Endodermal cell (in vitro differentiated cells): ENCODE results near the gene LRMDA. TPM values are rescaled to one million over a fixed set of nuclear protein-coding genes. Genes with fewer than 3 reads are reported as not detected.

Experiments
- DNase-seq: peaks from one replicate; pipeline ENCODE4 v3.0.0-alpha.2; 2017
- H3K27ac ChIP-seq: 2 replicates; pipeline ENCODE4 v1.5.1; 2013; ENCODE audit warnings: mild to moderate bottlenecking, low read depth, low read length, moderate library complexity
- H3K27me3 ChIP-seq: 2 replicates; pipeline ENCODE4 v1.6.1; 2013; ENCODE audit warnings: mild to moderate bottlenecking, low read length, moderate library complexity; ENCODE audit not compliant: insufficient read depth, control insufficient read depth, poor library complexity, severe bottlenecking
- H3K36me3 ChIP-seq: 2 replicates; pipeline ENCODE4 v1.7.0; 2013; ENCODE audit warnings: mild to moderate bottlenecking, low read length, moderate library complexity; ENCODE audit not compliant: control insufficient read depth, insufficient read depth
- H3K4me1 ChIP-seq: one replicate; pipeline ENCODE4 v1.7.0; 2013; ENCODE audit warnings: low read length; ENCODE audit not compliant: control insufficient read depth, insufficient read depth
- H3K4me3 ChIP-seq: 2 replicates; pipeline ENCODE4 v1.5.1; 2013; ENCODE audit warnings: mild to moderate bottlenecking, low read length, moderate library complexity
- H3K9ac ChIP-seq: 2 replicates; pipeline ENCODE4 v1.6.1; 2013; ENCODE audit warnings: mild to moderate bottlenecking, low read length, moderate library complexity; ENCODE audit not compliant: poor library complexity, severe bottlenecking; ENCODE audit errors: extremely low read depth
- H3K9me3 ChIP-seq: 2 replicates; pipeline ENCODE4 v1.6.1; 2013; ENCODE audit warnings: mild to moderate bottlenecking, low read length, moderate library complexity; ENCODE audit not compliant: control insufficient read depth
- H3K27ac Mint-ChIP-seq: 2 replicates; pipeline ENCODE4 v1.8.0; 2020; ENCODE audit warnings: mixed read lengths
- H3K27me3 Mint-ChIP-seq: 2 replicates; pipeline ENCODE4 v1.8.0; 2021; ENCODE audit warnings: mild to moderate bottlenecking, mixed read lengths; ENCODE audit not compliant: insufficient read depth
- H3K36me3 Mint-ChIP-seq: 2 replicates; pipeline ENCODE4 v1.8.0; 2020; ENCODE audit warnings: low read depth, mixed read lengths
- H3K4me1 Mint-ChIP-seq: 2 replicates; pipeline ENCODE4 v1.8.0; 2020; ENCODE audit warnings: mixed read lengths
- H3K4me3 Mint-ChIP-seq: 2 replicates; pipeline ENCODE4 v1.8.0; 2020; ENCODE audit warnings: mild to moderate bottlenecking, moderate library complexity, mixed read lengths
- H3K9me3 Mint-ChIP-seq: 2 replicates; pipeline ENCODE4 v1.8.0; 2020; ENCODE audit warnings: mild to moderate bottlenecking, mixed read lengths
- CTCF ChIP-seq: fragments of 200-600 bp; sonication (generic); conservative IDR thresholded peaks from 2 replicates; pipeline ENCODE4 v1.5.0; 2021; ENCODE audit warnings: antibody characterized with exemption, mild to moderate bottlenecking
- WGBS, 2 experiments: methylation state at CpG; one replicate each; pipeline versions ENCODE4 v1.1.5 to v1.1.7; 2013; ENCODE audit warnings: missing lambda C conversion rate in 2 of 2, mixed read lengths in 1 of 2; ENCODE audit not compliant: insufficient coverage in 1 of 2, insufficient read length in 1 of 2; 5-methylcytosine and 5-hydroxymethylcytosine counted together
- total RNA-seq, 2 donors: library from RNA; stranded (reverse); fragmentation: NEBNext Ultra II Directional in 1 of 2; extraction: Animal tissue kit (Norgen Biotek cat#: 25700) in 1 of 2; gene quantifications; 2 replicates in 1 of 2; 3 replicates in 1 of 2; pipeline ENCODE4 v1.2.1, GENCODE V29; 2021

Gene LRMDA
- total RNA-seq, 2 donors from 2014 or later: 1.7 to 5.1 TPM

GRCh38 chr10:76540331-76540730, 1108.9 kb downstream of the LRMDA start:
- Histone ChIP-seq H3K36me3 (no peaks in the 10 kb centered on the region), H3K27me3 (no peaks in the 10 kb centered on the region), H3K4me1 (no peaks in the 10 kb centered on the region), H3K9ac (no peak overlapping the region), H3K4me3 (no peak overlapping the region), H3K27ac (peak overlapping the region; percentile 9), H3K9me3 (no peaks in the 10 kb centered on the region)
- TF ChIP-seq CTCF: no peak
- no peaks in the 10 kb centered on the region for H3K4me1 Mint-ChIP-seq
- H3K27ac Mint-ChIP-seq: no peak overlapping the region
- DNase-seq: no peak
- H3K4me3 Mint-ChIP-seq: no peak overlapping the region
- H3K36me3 Mint-ChIP-seq: no peaks in the 10 kb centered on the region
- no peaks in the 10 kb centered on the region for H3K27me3 Mint-ChIP-seq
- 91% methylated on average over 4 of the region's 5 CpGs; no CpG with 5 or more reads in 1 of the 2 experiments for WGBS, 2 experiments
- no peaks in the 10 kb centered on the region for H3K9me3 Mint-ChIP-seq

GRCh38 chr10:76540786-76541185, 1109.4 kb downstream of the LRMDA start:
- WGBS, 2 experiments: 85 to 95% methylated on average over 3 of the region's 3 CpGs
- peak overlapping the region; percentile 9 for H3K27ac ChIP-seq
- no peaks in the 10 kb centered on the region for H3K36me3 ChIP-seq
- H3K4me1 ChIP-seq: no peaks in the 10 kb centered on the region
- H3K27me3 ChIP-seq: no peaks in the 10 kb centered on the region
- H3K9ac ChIP-seq: no peak overlapping the region
- Mint-ChIP-seq H3K9me3 (no peaks in the 10 kb centered on the region), H3K27me3 (no peaks in the 10 kb centered on the region), H3K4me1 (no peaks in the 10 kb centered on the region), H3K27ac (no peak overlapping the region), H3K4me3 (no peak overlapping the region), H3K36me3 (no peaks in the 10 kb centered on the region)
- H3K4me3 ChIP-seq: no peak overlapping the region
- no peak for TF ChIP-seq CTCF
- no peaks in the 10 kb centered on the region for H3K9me3 ChIP-seq
- no peak for DNase-seq

- no peaks in the 10 kb centered on the region for H3K27me3 ChIP-seq
- Mint-ChIP-seq H3K4me3 (no peak overlapping the region), H3K4me1 (no peaks in the 10 kb centered on the region), H3K36me3 (no peaks in the 10 kb centered on the region), H3K27ac (no peak overlapping the region), H3K27me3 (no peaks in the 10 kb centered on the region), H3K9me3 (no peaks in the 10 kb centered on the region)
- no peaks in the 10 kb centered on the region for H3K9me3 ChIP-seq
- H3K9ac ChIP-seq: no peak overlapping the region
- 78 to 100% methylated on average over 2 to 5 of the region's 5 CpGs for WGBS, 2 experiments
- no peak for DNase-seq
- H3K4me3 ChIP-seq: no peak overlapping the region
- H3K27ac ChIP-seq: no peak overlapping the region
- TF ChIP-seq CTCF: no peak
- no peaks in the 10 kb centered on the region for H3K36me3 ChIP-seq
- no peaks in the 10 kb centered on the region for H3K4me1 ChIP-seq
Observed at GRCh38 chr10:76541852-76542251, 1110.4 kb downstream of the LRMDA start.
